GM23338 (cell line): Measurements from ENCODE around the gene ZBTB25.

Experiments used
- CREB1 ChIP-seq: fragments of 250-450 bp; sonication (Bioruptor Pico); IDR thresholded peaks from 2 replicates; pipeline ENCODE4 v1.5.0; 2020; ENCODE audit warnings: low read depth, mild to moderate bottlenecking, moderate library complexity
- CTCF ChIP-seq, 2 experiments: fragments of 200-600 bp in 1 of 2; sonication (generic) in 1 of 2; conservative IDR thresholded peaks; 2 replicates each; pipeline versions ENCODE4 v1.5.1 to v1.6.1; 2016 to 2017; ENCODE audit warnings: antibody characterized with exemption in 2 of 2, low read depth in 2 of 2, mild to moderate bottlenecking in 2 of 2, moderate library complexity in 1 of 2
- ETS1 ChIP-seq: IDR thresholded peaks from 2 replicates; pipeline ENCODE4 v1.6.1; 2016; ENCODE audit warnings: antibody characterized with exemption
- EZH2 ChIP-seq: fragments of 200-600 bp; sonication (generic); IDR thresholded peaks from one replicate; pipeline ENCODE4 v1.8.0; 2017; ENCODE audit warnings: antibody characterized with exemption, mild to moderate bottlenecking, low read depth; ENCODE audit not compliant: unreplicated experiment
- EZH2phosphoT487 ChIP-seq: fragments of 200-600 bp; sonication (generic); IDR thresholded peaks from one replicate; pipeline ENCODE4 v1.8.1; 2018; ENCODE audit warnings: antibody characterized with exemption; ENCODE audit not compliant: unreplicated experiment
- JUNB ChIP-seq: IDR thresholded peaks from one replicate; pipeline ENCODE4 v1.6.1; 2016; ENCODE audit warnings: antibody characterized with exemption; ENCODE audit not compliant: unreplicated experiment
- NANOG ChIP-seq: IDR thresholded peaks from 2 replicates; pipeline ENCODE4 v1.6.1; 2016; ENCODE audit warnings: antibody characterized with exemption, borderline replicate concordance
- POLR2AphosphoS5 ChIP-seq: IDR thresholded peaks from 2 replicates; pipeline ENCODE4 v1.6.1; 2016; ENCODE audit warnings: antibody characterized with exemption, low read depth
- REST ChIP-seq: IDR thresholded peaks from one replicate; pipeline ENCODE4 v1.6.1; 2018; ENCODE audit warnings: antibody characterized with exemption; ENCODE audit not compliant: unreplicated experiment
- STAT1 ChIP-seq: IDR thresholded peaks from one replicate; pipeline ENCODE4 v1.6.1; 2016; ENCODE audit warnings: antibody characterized with exemption; ENCODE audit not compliant: unreplicated experiment
- ZNF114 ChIP-seq: fragments of 250-450 bp; sonication (Bioruptor Pico); IDR thresholded peaks from 2 replicates; pipeline ENCODE4 v1.5.0; 2020; ENCODE audit warnings: mild to moderate bottlenecking, moderate library complexity
- ZNF331 ChIP-seq: fragments of 250-450 bp; sonication (Bioruptor Pico); IDR thresholded peaks from 2 replicates; pipeline ENCODE4 v1.5.0; 2020; ENCODE audit warnings: low read depth, mild to moderate bottlenecking, moderate library complexity
- ZNF462 ChIP-seq: fragments of 250-450 bp; sonication (Bioruptor Pico); IDR thresholded peaks from 2 replicates; pipeline ENCODE4 v1.5.0; 2020; ENCODE audit warnings: mild to moderate bottlenecking, moderate library complexity

GRCh38 chr14:64447876-64448670 is 55.6 kb downstream of the ZBTB25 start:
- TF ChIP-seq NANOG (no peak), EZH2 (no peak), CTCF (conservative IDR thresholded peaks at IDR 0.05; ENCODE audit: low read depth in 2 of 2) (no peak), JUNB (no peak), CREB1 (CRISPR knock-in tag) (no peak), POLR2AphosphoS5 (no peak), REST (no peak), EZH2phosphoT487 (no peak), ZNF462 (no peak), ETS1 (no peak), STAT1 (no peak), ZNF331 (CRISPR knock-in tag) (no peak), ZNF114 (no peak)
